Caco-2 (cell line): ENCODE data around the gene TSHZ2. TPM values are rescaled to one million over a fixed set of nuclear protein-coding genes. Genes with fewer than 3 reads are reported as not detected.
"Not testable (repeated sequence)": the region's sequence is repeated elsewhere in the genome, so short reads cannot be mapped to it uniquely, and the experiment has no call there.

Experiments
- BruUV-seq: library from RNA; stranded (reverse); fragments of 400-500 nt; replicated peaks from 2 replicates; lab custom pipeline; 2021; lab: Mats Ljungman, UMichigan
- CTCF ChIA-PET: fragments of 300-600 bp; sonication (Branson Sonifier 250); formaldehyde crosslinking; loops from one replicate; lab custom pipeline; 2022; ENCODE audit warnings: antibody characterized with exemption; lab: Charles Lee
- POLR2A ChIA-PET: fragments of 300-600 bp; sonication (Branson Sonifier 250); formaldehyde crosslinking; loops from one replicate; lab custom pipeline; 2022; ENCODE audit warnings: antibody characterized with exemption; lab: Charles Lee
- DNase-seq, 2 experiments: peaks; one replicate each; pipeline versions ENCODE4 v3.0.0 to v3.0.0-alpha.2; 2020 to 2022
- H3K27me3 ChIP-seq: replicated peaks from 2 replicates; pipeline ENCODE4 v1.6.0; 2011; ENCODE audit warnings: low read length; ENCODE audit not compliant: control insufficient read depth, insufficient read depth
- H3K36me3 ChIP-seq: 2 replicates; pipeline ENCODE4 v1.5.1; 2011; ENCODE audit warnings: low read length; ENCODE audit not compliant: control insufficient read depth, insufficient read depth
- H3K4me1 ChIP-seq: fragments of 250-450 bp; sonication (Bioruptor Pico); 2 replicates; pipeline ENCODE4 v1.5.1; 2020; ENCODE audit warnings: mild to moderate bottlenecking
- H3K4me3 ChIP-seq: 2 replicates; pipeline ENCODE4 v1.5.1; 2011; ENCODE audit warnings: low read depth, mild to moderate bottlenecking, control low read depth, low read length
- H3K9me3 ChIP-seq: fragments of 250-450 bp; sonication (Bioruptor Pico); 2 replicates; pipeline ENCODE4 v1.5.1; 2020; ENCODE audit warnings: mild to moderate bottlenecking, moderate library complexity
- H3K27ac Mint-ChIP-seq: one replicate; pipeline ENCODE4 v1.8.0; 2022; ENCODE audit warnings: mixed read lengths; ENCODE audit not compliant: unreplicated experiment
- H3K27me3 Mint-ChIP-seq: one replicate; pipeline ENCODE4 v1.8.0; 2022; ENCODE audit warnings: mixed read lengths; ENCODE audit not compliant: insufficient read depth, unreplicated experiment
- H3K36me3 Mint-ChIP-seq: one replicate; pipeline ENCODE4 v1.8.0; 2022; ENCODE audit warnings: mild to moderate bottlenecking, mixed read lengths; ENCODE audit not compliant: insufficient read depth, unreplicated experiment
- H3K4me1 Mint-ChIP-seq: one replicate; pipeline ENCODE4 v1.8.0; 2022; ENCODE audit warnings: low read depth, mixed read lengths; ENCODE audit not compliant: unreplicated experiment
- H3K4me3 Mint-ChIP-seq: one replicate; pipeline ENCODE4 v1.8.0; 2022; ENCODE audit warnings: mild to moderate bottlenecking, moderate library complexity, mixed read lengths; ENCODE audit not compliant: unreplicated experiment
- H3K9me3 Mint-ChIP-seq: one replicate; pipeline ENCODE4 v1.8.0; 2022; ENCODE audit warnings: mixed read lengths; ENCODE audit not compliant: unreplicated experiment
- intact Hi-C: fragments of 100-400 bp; cut with micrococcal nuclease; formaldehyde crosslinking; loops from one replicate; pipeline ENCODE4 v1.10.0; 2022; ENCODE audit not compliant: unreplicated experiment
- total RNA-seq: library from RNA; stranded (reverse); gene quantifications from 2 replicates; pipeline ENCODE4 v1.2.3, GENCODE V29; 2022
- TF ChIP-seq, protein P1 (sequence below), 2 experiments: fragments of 200-600 bp in 1 of 2; IDR thresholded peaks; 1 replicate in 1 of 2; 2 replicates in 1 of 2; pipeline versions ENCODE4 v1.5.1 to v1.8.0; 2011 to 2022; ENCODE audit warnings: antibody characterized with exemption in 1 of 2, control low read depth in 1 of 2, inconsistent platforms in 1 of 2, low read depth in 1 of 2, low read length in 1 of 2, mild to moderate bottlenecking in 1 of 2, moderate library complexity in 1 of 2; ENCODE audit not compliant: insufficient read depth in 1 of 2, severe bottlenecking in 1 of 2, unreplicated experiment in 1 of 2

TSHZ2 gene
- total RNA-seq, 1 experiment from 2014 or later = 0.07 TPM

DNA sequence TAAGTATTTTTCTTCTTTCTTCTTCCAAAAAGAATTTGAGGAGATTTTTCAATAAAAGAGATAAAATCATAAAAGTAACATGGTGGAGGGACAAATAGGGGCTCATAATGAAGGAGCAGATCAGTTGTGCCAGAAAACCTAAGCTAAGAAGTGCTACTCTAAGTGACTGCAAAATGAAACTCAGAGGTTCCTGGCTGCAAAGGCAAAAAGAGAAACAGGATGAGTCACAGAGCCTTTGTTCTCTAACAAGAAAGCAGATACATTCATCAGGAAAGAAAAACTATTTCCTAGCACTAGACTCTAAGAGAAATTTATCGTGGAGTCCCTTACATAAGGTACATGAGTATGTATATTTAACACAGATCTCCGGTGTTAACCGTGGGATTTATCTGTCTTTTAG, 49.8 kb downstream of the TSHZ2 start:
- no peaks in the 10 kb centered on the region for H3K36me3 ChIP-seq
- Mint-ChIP-seq H3K9me3 (no peaks in the 10 kb centered on the region), H3K27ac (no peak overlapping the region), H3K4me1 (no peaks in the 10 kb centered on the region), H3K4me3 (no peak overlapping the region), H3K36me3 (no peaks in the 10 kb centered on the region), H3K27me3 (peaks cover 9% of the 10 kb centered on the region)
- no peak for DNase-seq
- intact Hi-C loops = no loop called here
- POLR2A ChIA-PET = no interaction called here
- TF ChIP-seq, protein P1, sequence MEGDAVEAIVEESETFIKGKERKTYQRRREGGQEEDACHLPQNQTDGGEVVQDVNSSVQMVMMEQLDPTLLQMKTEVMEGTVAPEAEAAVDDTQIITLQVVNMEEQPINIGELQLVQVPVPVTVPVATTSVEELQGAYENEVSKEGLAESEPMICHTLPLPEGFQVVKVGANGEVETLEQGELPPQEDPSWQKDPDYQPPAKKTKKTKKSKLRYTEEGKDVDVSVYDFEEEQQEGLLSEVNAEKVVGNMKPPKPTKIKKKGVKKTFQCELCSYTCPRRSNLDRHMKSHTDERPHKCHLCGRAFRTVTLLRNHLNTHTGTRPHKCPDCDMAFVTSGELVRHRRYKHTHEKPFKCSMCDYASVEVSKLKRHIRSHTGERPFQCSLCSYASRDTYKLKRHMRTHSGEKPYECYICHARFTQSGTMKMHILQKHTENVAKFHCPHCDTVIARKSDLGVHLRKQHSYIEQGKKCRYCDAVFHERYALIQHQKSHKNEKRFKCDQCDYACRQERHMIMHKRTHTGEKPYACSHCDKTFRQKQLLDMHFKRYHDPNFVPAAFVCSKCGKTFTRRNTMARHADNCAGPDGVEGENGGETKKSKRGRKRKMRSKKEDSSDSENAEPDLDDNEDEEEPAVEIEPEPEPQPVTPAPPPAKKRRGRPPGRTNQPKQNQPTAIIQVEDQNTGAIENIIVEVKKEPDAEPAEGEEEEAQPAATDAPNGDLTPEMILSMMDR (IDR thresholded peaks at IDR 0.05; ENCODE audit: insufficient read depth in 1 of 2, low read depth in 1 of 2, low read length in 1 of 2, severe bottlenecking in 1 of 2, unreplicated experiment in 1 of 2) = no peak
- CTCF ChIA-PET = no interaction called here
- H3K9me3 ChIP-seq = no peaks in the 10 kb centered on the region
- no TSS peak for BruUV-seq
- no peaks in the 10 kb centered on the region for H3K4me1 ChIP-seq
- no peak overlapping the region for H3K4me3 ChIP-seq
- H3K27me3 ChIP-seq = no peaks in the 10 kb centered on the region

DNA sequence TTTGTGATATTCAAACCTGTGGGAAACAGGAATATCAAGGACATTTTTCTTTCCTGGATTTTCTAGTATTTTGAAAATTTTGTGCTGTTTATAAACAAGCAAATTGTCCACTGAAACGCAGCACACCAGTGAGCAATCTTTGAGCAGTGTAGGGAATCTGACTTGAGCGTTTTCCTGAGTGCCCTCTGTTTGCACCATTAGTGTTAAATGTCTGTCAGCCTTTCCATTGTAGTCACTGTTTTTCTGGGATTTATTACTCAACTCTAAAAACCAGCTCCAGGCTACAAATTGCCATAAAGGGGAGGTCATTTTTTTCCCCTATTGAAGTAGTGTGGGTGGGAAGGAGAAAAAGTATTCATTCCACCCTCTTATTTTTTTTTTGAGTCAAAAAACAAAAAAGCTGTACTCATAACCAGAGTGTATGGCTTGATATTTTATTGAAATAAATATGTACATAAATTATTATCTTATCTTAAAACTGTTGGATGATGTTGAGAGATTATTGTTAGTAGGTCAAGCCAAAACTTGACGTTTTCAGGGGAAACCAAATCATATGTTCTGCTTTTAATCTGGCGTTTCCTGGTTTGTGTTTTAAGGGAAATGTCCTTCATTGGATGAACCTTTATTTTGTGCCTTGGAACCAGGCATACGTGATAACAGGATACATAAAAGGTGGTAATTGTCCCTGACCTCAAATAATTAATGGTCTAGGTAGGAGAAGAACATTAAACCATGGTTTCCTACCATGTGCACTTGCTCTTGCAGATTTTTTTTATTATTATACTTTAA, 51.8 kb downstream of the TSHZ2 start:
- POLR2A ChIA-PET = no interaction called here
- CTCF ChIA-PET = no interaction called here
- peaks cover 14% of the 10 kb centered on the region for H3K27me3 Mint-ChIP-seq

DNA sequence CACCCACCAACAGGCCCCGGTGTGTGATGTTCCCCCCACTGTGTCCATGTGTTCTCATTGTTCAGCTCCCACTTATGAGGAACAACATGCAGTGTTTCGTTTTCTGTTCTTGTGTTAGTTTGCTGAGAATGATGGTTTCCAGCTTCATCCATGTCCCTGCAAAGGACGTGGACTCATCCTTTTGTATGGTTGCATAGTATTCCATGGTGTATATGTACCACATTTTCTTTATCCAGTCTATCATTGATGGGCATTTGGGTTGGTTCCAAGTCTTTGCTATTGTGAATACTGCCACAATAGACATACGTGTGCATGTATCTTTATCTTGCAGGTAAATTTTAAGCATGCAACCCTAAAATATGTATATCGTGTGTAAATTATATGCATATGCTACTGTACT, 52.5 kb downstream of the TSHZ2 start:
- POLR2A ChIA-PET, H3K4me3 ChIP-seq, H3K9me3 Mint-ChIP-seq, H3K27me3 ChIP-seq, H3K4me3 Mint-ChIP-seq, CTCF ChIA-PET, H3K27ac Mint-ChIP-seq, BruUV-seq, H3K4me1 Mint-ChIP-seq, H3K36me3 ChIP-seq, DNase-seq, H3K9me3 ChIP-seq, intact Hi-C loops, H3K36me3 Mint-ChIP-seq, H3K4me1 ChIP-seq: not testable (repeated sequence)
- H3K27me3 Mint-ChIP-seq = peaks cover 14% of the 10 kb centered on the region

More for the DNA sequence above, 51.8 kb downstream of the TSHZ2 start:
- H3K9me3 Mint-ChIP-seq = no peaks in the 10 kb centered on the region
- no peak overlapping the region for H3K4me3 Mint-ChIP-seq
- no peaks in the 10 kb centered on the region for H3K4me1 ChIP-seq
- no peaks in the 10 kb centered on the region for H3K27me3 ChIP-seq
- intact Hi-C loops = no loop called here
- no peak overlapping the region for H3K27ac Mint-ChIP-seq
- no peaks in the 10 kb centered on the region for H3K4me1 Mint-ChIP-seq
- no peaks in the 10 kb centered on the region for H3K9me3 ChIP-seq
- H3K36me3 ChIP-seq = no peaks in the 10 kb centered on the region
- no peak for DNase-seq
- no TSS peak for BruUV-seq
- H3K36me3 Mint-ChIP-seq = no peaks in the 10 kb centered on the region
- no peak overlapping the region for H3K4me3 ChIP-seq
- TF ChIP-seq, protein P1 (IDR thresholded peaks at IDR 0.05; ENCODE audit: insufficient read depth in 1 of 2, low read depth in 1 of 2, low read length in 1 of 2, severe bottlenecking in 1 of 2, unreplicated experiment in 1 of 2) = no peak
